Spleen (tissue), 7 donors: ENCODE measurements around the gene FUT6.

Source experiments
- CTCF ChIP-seq, 11 experiments: fragments of 200-600 bp in 7 of 11; fragments of 450-650 bp in 4 of 11; sonication (generic) in 4 of 11; IDR thresholded peaks in 8 of 11; conservative IDR thresholded peaks in 3 of 11; 1 replicate in 7 of 11; 2 replicates in 4 of 11; pipeline versions ENCODE4 v1.4.0 to v1.8.0; 2016 to 2021; ENCODE audit warnings: antibody characterized with exemption in 11 of 11, inconsistent platforms in 4 of 11, mild to moderate bottlenecking in 1 of 11
- POLR2A ChIP-seq, 3 donors: fragments of 450-650 bp; IDR thresholded peaks; one replicate each; pipeline ENCODE4 v1.5.1; 2017; ENCODE audit warnings: antibody characterized with exemption in 3 of 3, mild to moderate bottlenecking in 1 of 3
- POLR2AphosphoS5 ChIP-seq, 3 donors: sonication (generic); formaldehyde crosslinking; IDR thresholded peaks; one replicate each; pipeline ENCODE4 v1.5.1; 2017; ENCODE audit warnings: antibody characterized with exemption in 3 of 3
- donor health status: DM: no; HTN: no; CAD: no; lungs with moderate emphysema.
- donor health status: DM: no; HTN: no; CAD: no.
- donor health status: DM: no; HTN: no; CAD: no.

- TF ChIP-seq CTCF (IDR thresholded peaks at IDR 0.05 in 8 of 11, conservative IDR thresholded peaks at IDR 0.05 in 3 of 11) (no peak), POLR2A (IDR thresholded peaks at IDR 0.05) (no peak), POLR2AphosphoS5 (IDR thresholded peaks at IDR 0.05) (no peak)
Measured at GRCh38 chr19:5801796-5802619, 37.5 kb downstream of the FUT6 start.
